Measurements from ENCODE around the gene C2orf81.
A peak's percentile ranks its signal among the peaks of the same experiment; 100 is the strongest.

C2orf81 gene

DNA sequence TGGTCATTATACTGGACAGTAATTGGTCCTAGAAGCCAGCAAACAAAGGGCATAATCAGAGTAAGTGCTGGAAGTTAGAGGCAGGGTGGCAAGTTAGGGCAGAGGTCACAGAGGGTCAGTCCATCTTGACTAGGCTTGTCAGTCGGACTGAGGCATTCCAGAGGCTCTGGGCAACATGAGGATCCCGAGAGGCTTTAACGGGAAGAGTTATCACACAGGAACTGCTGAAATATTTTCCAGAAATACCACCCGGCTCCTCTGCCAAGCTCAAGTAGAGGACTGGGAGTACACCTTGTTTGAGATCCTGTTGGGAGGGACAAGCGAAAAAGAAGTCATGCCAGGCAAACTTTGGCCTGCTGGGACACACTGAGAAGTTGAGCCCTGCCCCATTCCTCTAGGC, 13.7 kb downstream of the C2orf81 start:
- TF ChIP-seq POLR2AphosphoS5 (IDR thresholded peaks at IDR 0.05; ENCODE audit: low read depth) (no peak), GABPA (IDR thresholded peaks at IDR 0.05; ENCODE audit: low read depth) (no peak), SPI1 (IDR thresholded peaks at IDR 0.05; ENCODE audit: borderline replicate concordance, low read depth) (no peak)
- TF ChIP-seq, protein P1, sequence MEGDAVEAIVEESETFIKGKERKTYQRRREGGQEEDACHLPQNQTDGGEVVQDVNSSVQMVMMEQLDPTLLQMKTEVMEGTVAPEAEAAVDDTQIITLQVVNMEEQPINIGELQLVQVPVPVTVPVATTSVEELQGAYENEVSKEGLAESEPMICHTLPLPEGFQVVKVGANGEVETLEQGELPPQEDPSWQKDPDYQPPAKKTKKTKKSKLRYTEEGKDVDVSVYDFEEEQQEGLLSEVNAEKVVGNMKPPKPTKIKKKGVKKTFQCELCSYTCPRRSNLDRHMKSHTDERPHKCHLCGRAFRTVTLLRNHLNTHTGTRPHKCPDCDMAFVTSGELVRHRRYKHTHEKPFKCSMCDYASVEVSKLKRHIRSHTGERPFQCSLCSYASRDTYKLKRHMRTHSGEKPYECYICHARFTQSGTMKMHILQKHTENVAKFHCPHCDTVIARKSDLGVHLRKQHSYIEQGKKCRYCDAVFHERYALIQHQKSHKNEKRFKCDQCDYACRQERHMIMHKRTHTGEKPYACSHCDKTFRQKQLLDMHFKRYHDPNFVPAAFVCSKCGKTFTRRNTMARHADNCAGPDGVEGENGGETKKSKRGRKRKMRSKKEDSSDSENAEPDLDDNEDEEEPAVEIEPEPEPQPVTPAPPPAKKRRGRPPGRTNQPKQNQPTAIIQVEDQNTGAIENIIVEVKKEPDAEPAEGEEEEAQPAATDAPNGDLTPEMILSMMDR (IDR thresholded peaks at IDR 0.05; ENCODE audit: insufficient read depth, low read length) = no peak
- TF ChIP-seq, protein P2, sequence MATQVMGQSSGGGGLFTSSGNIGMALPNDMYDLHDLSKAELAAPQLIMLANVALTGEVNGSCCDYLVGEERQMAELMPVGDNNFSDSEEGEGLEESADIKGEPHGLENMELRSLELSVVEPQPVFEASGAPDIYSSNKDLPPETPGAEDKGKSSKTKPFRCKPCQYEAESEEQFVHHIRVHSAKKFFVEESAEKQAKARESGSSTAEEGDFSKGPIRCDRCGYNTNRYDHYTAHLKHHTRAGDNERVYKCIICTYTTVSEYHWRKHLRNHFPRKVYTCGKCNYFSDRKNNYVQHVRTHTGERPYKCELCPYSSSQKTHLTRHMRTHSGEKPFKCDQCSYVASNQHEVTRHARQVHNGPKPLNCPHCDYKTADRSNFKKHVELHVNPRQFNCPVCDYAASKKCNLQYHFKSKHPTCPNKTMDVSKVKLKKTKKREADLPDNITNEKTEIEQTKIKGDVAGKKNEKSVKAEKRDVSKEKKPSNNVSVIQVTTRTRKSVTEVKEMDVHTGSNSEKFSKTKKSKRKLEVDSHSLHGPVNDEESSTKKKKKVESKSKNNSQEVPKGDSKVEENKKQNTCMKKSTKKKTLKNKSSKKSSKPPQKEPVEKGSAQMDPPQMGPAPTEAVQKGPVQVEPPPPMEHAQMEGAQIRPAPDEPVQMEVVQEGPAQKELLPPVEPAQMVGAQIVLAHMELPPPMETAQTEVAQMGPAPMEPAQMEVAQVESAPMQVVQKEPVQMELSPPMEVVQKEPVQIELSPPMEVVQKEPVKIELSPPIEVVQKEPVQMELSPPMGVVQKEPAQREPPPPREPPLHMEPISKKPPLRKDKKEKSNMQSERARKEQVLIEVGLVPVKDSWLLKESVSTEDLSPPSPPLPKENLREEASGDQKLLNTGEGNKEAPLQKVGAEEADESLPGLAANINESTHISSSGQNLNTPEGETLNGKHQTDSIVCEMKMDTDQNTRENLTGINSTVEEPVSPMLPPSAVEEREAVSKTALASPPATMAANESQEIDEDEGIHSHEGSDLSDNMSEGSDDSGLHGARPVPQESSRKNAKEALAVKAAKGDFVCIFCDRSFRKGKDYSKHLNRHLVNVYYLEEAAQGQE (IDR thresholded peaks at IDR 0.05; ENCODE audit: insufficient replicate concordance, low read depth) = no peak
- Histone ChIP-seq H3K4me3 (replicated peaks; ENCODE audit: insufficient read depth, low read length) (no peak overlapping the region), H3K27me3 (ENCODE audit: insufficient read depth, poor library complexity, severe bottlenecking) (no peaks in the 10 kb centered on the region), H3K27ac (replicated peaks) (no peak overlapping the region)
- no peak for DNase-seq (ENCODE audit: low read depth in 1 of 2, low spot score in 1 of 2)

DNA sequence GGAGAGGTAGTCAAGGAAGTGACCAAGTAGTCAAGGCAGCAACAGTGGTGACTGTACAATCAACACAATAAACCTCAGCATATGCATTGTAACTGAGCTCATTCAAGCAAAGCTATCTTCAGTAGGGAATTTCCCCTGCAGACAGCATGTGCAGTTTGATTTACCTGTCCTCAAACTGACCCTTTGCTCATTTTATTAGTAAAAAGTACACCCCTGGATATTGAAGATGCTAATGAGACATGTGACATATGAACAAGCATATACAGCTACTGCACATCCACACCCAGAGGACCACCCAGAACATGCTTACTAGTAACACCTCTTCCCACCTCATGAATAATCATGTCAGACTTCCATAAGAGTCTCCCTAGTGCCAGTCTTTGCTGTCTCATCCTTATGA, 15.4 kb downstream of the C2orf81 start:
- no peak for TF ChIP-seq SPI1 (IDR thresholded peaks at IDR 0.05; ENCODE audit: borderline replicate concordance, low read depth)
- TF ChIP-seq POLR2AphosphoS5 (IDR thresholded peaks at IDR 0.05; ENCODE audit: low read depth) = no peak
- TF ChIP-seq, protein P1 (IDR thresholded peaks at IDR 0.05; ENCODE audit: insufficient read depth, low read length) = no peak
- TF ChIP-seq GABPA (IDR thresholded peaks at IDR 0.05; ENCODE audit: low read depth) = no peak
- Histone ChIP-seq H3K4me3 (replicated peaks; ENCODE audit: insufficient read depth, low read length) (no peak overlapping the region), H3K27ac (replicated peaks) (no peak overlapping the region), H3K27me3 (ENCODE audit: insufficient read depth, poor library complexity, severe bottlenecking) (no peaks in the 10 kb centered on the region)
- no peak for DNase-seq (ENCODE audit: low read depth in 1 of 2, low spot score in 1 of 2)

DNA sequence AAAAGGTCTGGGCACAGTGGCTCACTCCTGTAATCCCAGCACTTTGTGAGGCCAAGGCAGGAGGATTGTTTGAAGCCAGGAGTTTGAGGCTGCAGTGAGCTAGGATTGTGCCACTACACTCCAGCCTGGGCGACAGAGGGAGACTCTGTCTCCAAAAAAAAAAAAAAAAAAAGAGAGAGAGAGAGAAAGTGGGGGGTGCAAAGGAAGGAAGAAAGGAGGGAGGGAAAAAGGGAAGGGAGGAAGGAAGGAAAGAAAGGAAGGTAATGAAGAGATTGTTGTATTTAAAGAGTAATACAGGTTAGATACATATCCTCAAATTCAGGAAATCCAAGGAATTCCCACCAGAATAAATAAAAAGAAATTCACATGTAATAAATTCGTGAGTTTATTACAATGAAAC, 19.5 kb downstream of the C2orf81 start:
- Histone ChIP-seq H3K4me3 (replicated peaks; ENCODE audit: insufficient read depth, low read length) (no peak overlapping the region), H3K27ac (replicated peaks) (no peak overlapping the region), H3K27me3 (ENCODE audit: insufficient read depth, poor library complexity, severe bottlenecking) (no peaks in the 10 kb centered on the region)
- no peak for TF ChIP-seq GABPA (IDR thresholded peaks at IDR 0.05; ENCODE audit: low read depth)
- TF ChIP-seq, protein P2 (IDR thresholded peaks at IDR 0.05; ENCODE audit: insufficient replicate concordance, low read depth) = no peak
- no peak for TF ChIP-seq POLR2AphosphoS5 (IDR thresholded peaks at IDR 0.05; ENCODE audit: low read depth)
- TF ChIP-seq, protein P1 (IDR thresholded peaks at IDR 0.05; ENCODE audit: insufficient read depth, low read length) = no peak
- TF ChIP-seq SPI1 (IDR thresholded peaks at IDR 0.05; ENCODE audit: borderline replicate concordance, low read depth) = no peak
- no peak for DNase-seq (ENCODE audit: low read depth in 1 of 2, low spot score in 1 of 2)

DNA sequence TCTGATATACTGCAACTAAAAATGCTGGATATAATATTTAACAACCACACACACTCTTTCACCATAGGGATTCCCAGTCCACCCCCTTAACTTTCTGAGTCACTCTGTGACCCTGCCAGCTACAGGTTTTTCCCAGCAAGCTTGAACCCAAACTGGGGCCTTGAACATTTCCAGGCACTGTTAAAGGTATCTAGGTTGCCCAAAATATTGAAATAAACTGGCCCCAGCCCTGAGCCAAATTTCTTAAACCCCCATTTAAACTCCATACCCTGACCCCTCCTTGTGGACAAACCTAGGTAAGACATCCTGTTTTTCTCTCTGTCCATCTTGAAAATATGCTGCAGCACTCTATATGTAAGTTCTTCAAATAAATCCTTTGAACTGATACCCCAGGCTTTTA, 21.6 kb downstream of the C2orf81 start:
- Histone ChIP-seq H3K27me3 (ENCODE audit: insufficient read depth, poor library complexity, severe bottlenecking) (no peaks in the 10 kb centered on the region), H3K4me3 (replicated peaks; ENCODE audit: insufficient read depth, low read length) (no peak overlapping the region), H3K27ac (replicated peaks) (no peak overlapping the region)
- TF ChIP-seq, protein P1 (IDR thresholded peaks at IDR 0.05; ENCODE audit: insufficient read depth, low read length) = peak; percentile 16
- TF ChIP-seq, protein P2 (IDR thresholded peaks at IDR 0.05; ENCODE audit: insufficient replicate concordance, low read depth) = no peak
- DNase-seq (ENCODE audit: low read depth in 1 of 2, low spot score in 1 of 2) = peak in 1 of 2 experiments; percentile 26

All from HL-60 (cell line).